ENCODE data around the gene UCHL1. TPM values are rescaled to one million over a fixed set of nuclear protein-coding genes. Genes with fewer than 3 reads are reported as not detected.

Gene UCHL1
- total RNA-seq, 1 experiment from 2014 or later = 0.54 TPM

DNA sequence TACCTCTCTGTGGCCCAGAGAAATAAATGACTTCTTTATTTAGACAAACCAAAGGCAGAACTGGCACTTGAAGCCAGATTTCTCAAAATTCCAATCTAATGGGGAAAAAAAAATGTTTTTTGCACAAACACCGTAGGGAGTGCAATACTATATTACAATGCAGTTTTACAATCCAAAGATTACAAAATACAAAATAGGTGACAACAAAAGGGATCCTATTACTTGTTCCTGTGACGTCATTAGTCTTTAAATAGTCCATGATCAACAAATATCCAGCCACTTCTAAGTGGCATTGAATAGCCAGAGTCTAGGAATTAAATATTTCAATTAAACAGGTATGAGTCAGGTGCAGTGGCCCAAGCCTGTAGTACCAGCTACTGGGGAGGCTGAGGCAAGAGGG is 39.4 kb upstream of the UCHL1 start:
- peak overlapping the region; percentile 80 for H3K27ac ChIP-seq (ENCODE audit: low read depth, low read length)
- H2AFZ ChIP-seq (ENCODE audit: low read depth, low read length, poor library complexity, severe bottlenecking) = peak overlapping the region; percentile 72
- CTCF ChIA-PET = interaction anchor here (0.9 to 2.0 kb wide), 3 partner anchors 241 to 444 kb away, joined by 3 to 11 read pairs (median 6); no protein-coding TSS in a partner anchor
- H3K27me3 ChIP-seq (ENCODE audit: insufficient read depth, low read length) = no peaks in the 10 kb centered on the region
- intact Hi-C loops (cut with micrococcal nuclease) = loop anchor here (10.0 kb wide), 1 partner anchor 483 kb away; no protein-coding TSS in a partner anchor
- H3K4me2 ChIP-seq (ENCODE audit: low read length) = peak overlapping the region; percentile 71
- peak overlapping the region; percentile 66 for H3K9ac ChIP-seq (ENCODE audit: low read length)
- H3K9me2 ChIP-seq (ENCODE audit: insufficient read depth) = no peaks in the 10 kb centered on the region
- H3K36me3 ChIP-seq (ENCODE audit: control insufficient read depth in 1 of 2, insufficient read depth in 2 of 2, low read length in 2 of 2) = no peaks in the 10 kb centered on the region
- no peak for ATAC-seq
- POLR2A ChIA-PET = interaction anchor here (1.9 kb wide), 1 partner anchor 13 kb away, joined by 6 read pairs; no protein-coding TSS in a partner anchor
- no peaks in the 10 kb centered on the region for H4K20me1 ChIP-seq (ENCODE audit: insufficient read depth)
- no peak for DNase-seq (ENCODE audit: low read depth, low spot score)
- no peaks in the 10 kb centered on the region for H3K9me3 ChIP-seq (ENCODE audit: control insufficient read depth in 1 of 2, insufficient read depth in 1 of 2, low read depth in 1 of 2, low read length in 2 of 2)
- peaks cover 21 to 39% of the 10 kb centered on the region in 2 experiments for H3K4me1 ChIP-seq (ENCODE audit: control insufficient read depth in 1 of 2, insufficient read depth in 2 of 2, low read length in 2 of 2)
- RAD21 ChIA-PET (ENCODE audit: low non-redundant PET in 1 of 2, low total read pairs in 2 of 2, uncharacterized antibody in 2 of 2, unreplicated experiment in 2 of 2) = no interaction called here
- peaks cover 17% of the 10 kb centered on the region for H3K79me2 ChIP-seq (ENCODE audit: insufficient read depth, low read length)
- BruUV-seq (replicated peaks) = no TSS peak
- H3K4me3 ChIP-seq (replicated peaks in 1 of 2; ENCODE audit: low read depth in 1 of 2, low read length in 2 of 2) = peak overlapping the region in 1 of 2 experiments; percentile 57; a peak in 3 of 4 replicates
- TF ChIP-seq, protein P1, sequence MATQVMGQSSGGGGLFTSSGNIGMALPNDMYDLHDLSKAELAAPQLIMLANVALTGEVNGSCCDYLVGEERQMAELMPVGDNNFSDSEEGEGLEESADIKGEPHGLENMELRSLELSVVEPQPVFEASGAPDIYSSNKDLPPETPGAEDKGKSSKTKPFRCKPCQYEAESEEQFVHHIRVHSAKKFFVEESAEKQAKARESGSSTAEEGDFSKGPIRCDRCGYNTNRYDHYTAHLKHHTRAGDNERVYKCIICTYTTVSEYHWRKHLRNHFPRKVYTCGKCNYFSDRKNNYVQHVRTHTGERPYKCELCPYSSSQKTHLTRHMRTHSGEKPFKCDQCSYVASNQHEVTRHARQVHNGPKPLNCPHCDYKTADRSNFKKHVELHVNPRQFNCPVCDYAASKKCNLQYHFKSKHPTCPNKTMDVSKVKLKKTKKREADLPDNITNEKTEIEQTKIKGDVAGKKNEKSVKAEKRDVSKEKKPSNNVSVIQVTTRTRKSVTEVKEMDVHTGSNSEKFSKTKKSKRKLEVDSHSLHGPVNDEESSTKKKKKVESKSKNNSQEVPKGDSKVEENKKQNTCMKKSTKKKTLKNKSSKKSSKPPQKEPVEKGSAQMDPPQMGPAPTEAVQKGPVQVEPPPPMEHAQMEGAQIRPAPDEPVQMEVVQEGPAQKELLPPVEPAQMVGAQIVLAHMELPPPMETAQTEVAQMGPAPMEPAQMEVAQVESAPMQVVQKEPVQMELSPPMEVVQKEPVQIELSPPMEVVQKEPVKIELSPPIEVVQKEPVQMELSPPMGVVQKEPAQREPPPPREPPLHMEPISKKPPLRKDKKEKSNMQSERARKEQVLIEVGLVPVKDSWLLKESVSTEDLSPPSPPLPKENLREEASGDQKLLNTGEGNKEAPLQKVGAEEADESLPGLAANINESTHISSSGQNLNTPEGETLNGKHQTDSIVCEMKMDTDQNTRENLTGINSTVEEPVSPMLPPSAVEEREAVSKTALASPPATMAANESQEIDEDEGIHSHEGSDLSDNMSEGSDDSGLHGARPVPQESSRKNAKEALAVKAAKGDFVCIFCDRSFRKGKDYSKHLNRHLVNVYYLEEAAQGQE (IDR thresholded peaks at IDR 0.05; ENCODE audit: low read depth) = no peak

DNA sequence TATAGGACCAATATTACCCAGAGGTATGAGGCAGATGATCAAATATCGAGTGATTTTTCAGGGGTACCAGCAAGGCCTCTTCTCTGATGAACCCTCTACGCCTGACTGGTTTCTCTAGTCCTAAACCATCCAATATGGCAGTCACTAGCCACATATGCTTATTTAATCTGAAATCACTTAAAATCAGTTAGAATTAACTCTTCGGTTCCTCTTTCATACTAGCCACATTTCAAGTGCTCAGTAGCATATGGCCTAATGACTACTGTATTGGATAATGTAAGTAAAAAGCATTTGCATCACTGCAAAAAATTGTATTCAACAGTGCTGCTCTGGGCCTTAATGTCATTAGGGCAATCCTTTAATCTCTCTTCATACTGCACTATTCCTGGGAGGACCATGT is 38.0 kb upstream of the UCHL1 start:
- Histone ChIP-seq H3K27ac (ENCODE audit: low read depth, low read length) (no peak overlapping the region), H3K9ac (ENCODE audit: low read length) (no peak overlapping the region), H3K9me2 (ENCODE audit: insufficient read depth) (no peaks in the 10 kb centered on the region), H3K9me3 (ENCODE audit: control insufficient read depth in 1 of 2, insufficient read depth in 1 of 2, low read depth in 1 of 2, low read length in 2 of 2) (no peaks in the 10 kb centered on the region), H4K20me1 (ENCODE audit: insufficient read depth) (no peaks in the 10 kb centered on the region), H3K4me1 (ENCODE audit: control insufficient read depth in 1 of 2, insufficient read depth in 2 of 2, low read length in 2 of 2) (peaks cover 21 to 31% of the 10 kb centered on the region in 2 experiments), H3K4me3 (replicated peaks in 1 of 2; ENCODE audit: low read depth in 1 of 2, low read length in 2 of 2) (no peak overlapping the region), H3K79me2 (ENCODE audit: insufficient read depth, low read length) (peaks cover 3% of the 10 kb centered on the region; the same call in 1 of the 2 replicates), H3K27me3 (ENCODE audit: insufficient read depth, low read length) (no peaks in the 10 kb centered on the region), H2AFZ (ENCODE audit: low read depth, low read length, poor library complexity, severe bottlenecking) (peak overlapping the region; percentile 72), H3K4me2 (ENCODE audit: low read length) (no peak overlapping the region), H3K36me3 (ENCODE audit: control insufficient read depth in 1 of 2, insufficient read depth in 2 of 2, low read length in 2 of 2) (no peaks in the 10 kb centered on the region)
- intact Hi-C loops (cut with micrococcal nuclease) = loop anchor here (10.0 kb wide), 1 partner anchor 484 kb away; no protein-coding TSS in a partner anchor
- ATAC-seq (no peak), DNase-seq (ENCODE audit: low read depth, low spot score) (no peak)
- no TSS peak for BruUV-seq (replicated peaks)
- CTCF ChIA-PET = interaction anchor here (2.0 kb wide), 1 partner anchor 443 kb away, joined by 6 read pairs; no protein-coding TSS in a partner anchor
- POLR2A ChIA-PET = no interaction called here
- RAD21 ChIA-PET (ENCODE audit: low non-redundant PET in 1 of 2, low total read pairs in 2 of 2, uncharacterized antibody in 2 of 2, unreplicated experiment in 2 of 2) = interaction anchor here in 1 of 2 experiments (0.6 kb wide), 1 partner anchor 373 kb away, joined by 3 read pairs; no protein-coding TSS in a partner anchor
- TF ChIP-seq SIN3A (IDR thresholded peaks at IDR 0.05; ENCODE audit: low read depth) = no peak
- no peak for TF ChIP-seq SRF (IDR thresholded peaks at IDR 0.05; ENCODE audit: low read depth)
- no peak for TF ChIP-seq POLR2AphosphoS5 (IDR thresholded peaks at IDR 0.05; ENCODE audit: low read depth, low read length)
- TF ChIP-seq, protein P2, sequence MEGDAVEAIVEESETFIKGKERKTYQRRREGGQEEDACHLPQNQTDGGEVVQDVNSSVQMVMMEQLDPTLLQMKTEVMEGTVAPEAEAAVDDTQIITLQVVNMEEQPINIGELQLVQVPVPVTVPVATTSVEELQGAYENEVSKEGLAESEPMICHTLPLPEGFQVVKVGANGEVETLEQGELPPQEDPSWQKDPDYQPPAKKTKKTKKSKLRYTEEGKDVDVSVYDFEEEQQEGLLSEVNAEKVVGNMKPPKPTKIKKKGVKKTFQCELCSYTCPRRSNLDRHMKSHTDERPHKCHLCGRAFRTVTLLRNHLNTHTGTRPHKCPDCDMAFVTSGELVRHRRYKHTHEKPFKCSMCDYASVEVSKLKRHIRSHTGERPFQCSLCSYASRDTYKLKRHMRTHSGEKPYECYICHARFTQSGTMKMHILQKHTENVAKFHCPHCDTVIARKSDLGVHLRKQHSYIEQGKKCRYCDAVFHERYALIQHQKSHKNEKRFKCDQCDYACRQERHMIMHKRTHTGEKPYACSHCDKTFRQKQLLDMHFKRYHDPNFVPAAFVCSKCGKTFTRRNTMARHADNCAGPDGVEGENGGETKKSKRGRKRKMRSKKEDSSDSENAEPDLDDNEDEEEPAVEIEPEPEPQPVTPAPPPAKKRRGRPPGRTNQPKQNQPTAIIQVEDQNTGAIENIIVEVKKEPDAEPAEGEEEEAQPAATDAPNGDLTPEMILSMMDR (IDR thresholded peaks at IDR 0.05 in 2 of 3, conservative IDR thresholded peaks at IDR 0.05 in 1 of 3; ENCODE audit: borderline replicate concordance in 1 of 3, insufficient read depth in 1 of 3, low read depth in 2 of 3, low read length in 2 of 3) = no peak
- no peak for TF ChIP-seq FOSL1 (IDR thresholded peaks at IDR 0.05; ENCODE audit: low read depth)
- no peak for TF ChIP-seq JUND (IDR thresholded peaks at IDR 0.05)
- TF ChIP-seq, protein P3, sequence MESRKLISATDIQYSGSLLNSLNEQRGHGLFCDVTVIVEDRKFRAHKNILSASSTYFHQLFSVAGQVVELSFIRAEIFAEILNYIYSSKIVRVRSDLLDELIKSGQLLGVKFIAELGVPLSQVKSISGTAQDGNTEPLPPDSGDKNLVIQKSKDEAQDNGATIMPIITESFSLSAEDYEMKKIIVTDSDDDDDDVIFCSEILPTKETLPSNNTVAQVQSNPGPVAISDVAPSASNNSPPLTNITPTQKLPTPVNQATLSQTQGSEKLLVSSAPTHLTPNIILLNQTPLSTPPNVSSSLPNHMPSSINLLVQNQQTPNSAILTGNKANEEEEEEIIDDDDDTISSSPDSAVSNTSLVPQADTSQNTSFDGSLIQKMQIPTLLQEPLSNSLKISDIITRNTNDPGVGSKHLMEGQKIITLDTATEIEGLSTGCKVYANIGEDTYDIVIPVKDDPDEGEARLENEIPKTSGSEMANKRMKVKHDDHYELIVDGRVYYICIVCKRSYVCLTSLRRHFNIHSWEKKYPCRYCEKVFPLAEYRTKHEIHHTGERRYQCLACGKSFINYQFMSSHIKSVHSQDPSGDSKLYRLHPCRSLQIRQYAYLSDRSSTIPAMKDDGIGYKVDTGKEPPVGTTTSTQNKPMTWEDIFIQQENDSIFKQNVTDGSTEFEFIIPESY (IDR thresholded peaks at IDR 0.05; ENCODE audit: extremely low read depth, insufficient replicate concordance, low read length) = no peak
- TF ChIP-seq, protein P4, sequence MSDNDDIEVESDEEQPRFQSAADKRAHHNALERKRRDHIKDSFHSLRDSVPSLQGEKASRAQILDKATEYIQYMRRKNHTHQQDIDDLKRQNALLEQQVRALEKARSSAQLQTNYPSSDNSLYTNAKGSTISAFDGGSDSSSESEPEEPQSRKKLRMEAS (IDR thresholded peaks at IDR 0.05) = no peak
- TF ChIP-seq EZH2phosphoT487 (IDR thresholded peaks at IDR 0.05; ENCODE audit: borderline replicate concordance) = no peak
- TF ChIP-seq, protein P5, sequence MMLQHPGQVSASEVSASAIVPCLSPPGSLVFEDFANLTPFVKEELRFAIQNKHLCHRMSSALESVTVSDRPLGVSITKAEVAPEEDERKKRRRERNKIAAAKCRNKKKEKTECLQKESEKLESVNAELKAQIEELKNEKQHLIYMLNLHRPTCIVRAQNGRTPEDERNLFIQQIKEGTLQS (IDR thresholded peaks at IDR 0.05) = no peak
